ENCODE data around the gene RAET1G.
"Not testable (repeated sequence)": the region's sequence is repeated elsewhere in the genome, so short reads cannot be mapped to it uniquely, and the experiment has no call there.

DNA sequence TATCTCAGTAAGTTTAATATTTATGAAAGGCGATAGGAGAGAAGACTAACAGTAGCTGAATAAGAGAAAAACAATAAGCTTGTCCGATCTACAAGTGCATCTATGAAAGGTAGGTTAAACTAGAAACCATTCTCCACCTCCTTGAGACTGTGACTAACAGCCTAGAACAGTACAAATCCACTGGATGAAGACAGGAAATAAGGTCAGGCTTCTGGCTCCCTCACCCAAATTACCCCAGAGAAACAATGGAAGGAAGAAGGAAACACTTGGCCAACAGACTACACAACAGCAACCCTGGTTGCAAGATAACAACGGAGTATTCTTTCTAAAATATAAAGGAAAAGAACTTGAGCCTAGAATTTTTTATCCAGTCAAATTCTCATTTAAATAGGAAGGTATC lies 35.2 kb upstream of the RAET1G start:
- TF ChIP-seq, protein P1, sequence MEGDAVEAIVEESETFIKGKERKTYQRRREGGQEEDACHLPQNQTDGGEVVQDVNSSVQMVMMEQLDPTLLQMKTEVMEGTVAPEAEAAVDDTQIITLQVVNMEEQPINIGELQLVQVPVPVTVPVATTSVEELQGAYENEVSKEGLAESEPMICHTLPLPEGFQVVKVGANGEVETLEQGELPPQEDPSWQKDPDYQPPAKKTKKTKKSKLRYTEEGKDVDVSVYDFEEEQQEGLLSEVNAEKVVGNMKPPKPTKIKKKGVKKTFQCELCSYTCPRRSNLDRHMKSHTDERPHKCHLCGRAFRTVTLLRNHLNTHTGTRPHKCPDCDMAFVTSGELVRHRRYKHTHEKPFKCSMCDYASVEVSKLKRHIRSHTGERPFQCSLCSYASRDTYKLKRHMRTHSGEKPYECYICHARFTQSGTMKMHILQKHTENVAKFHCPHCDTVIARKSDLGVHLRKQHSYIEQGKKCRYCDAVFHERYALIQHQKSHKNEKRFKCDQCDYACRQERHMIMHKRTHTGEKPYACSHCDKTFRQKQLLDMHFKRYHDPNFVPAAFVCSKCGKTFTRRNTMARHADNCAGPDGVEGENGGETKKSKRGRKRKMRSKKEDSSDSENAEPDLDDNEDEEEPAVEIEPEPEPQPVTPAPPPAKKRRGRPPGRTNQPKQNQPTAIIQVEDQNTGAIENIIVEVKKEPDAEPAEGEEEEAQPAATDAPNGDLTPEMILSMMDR (conservative IDR thresholded peaks at IDR 0.05): not testable (repeated sequence)
- not testable (repeated sequence) for TF ChIP-seq ZFX (IDR thresholded peaks at IDR 0.05)

All from C4-2B (cell line).